Activated B cell treated with CpG ODN at 0.5 μM for 24 hours (primary cell): Measurements from ENCODE around the gene IGF1R. TPM values are rescaled to one million over a fixed set of nuclear protein-coding genes. Genes with fewer than 3 reads are reported as not detected.

Experiments
- ATAC-seq: fragments of 200-7000 bp; cut with Tn5 transposase; one replicate; pipeline ENCODE4 v1.10.0; 2021; ENCODE audit warnings: low read depth, mild to moderate bottlenecking, moderate library complexity
- CTCF ChIA-PET: fragments of 350-600 bp; sonication (Branson Sonifier 250); formaldehyde crosslinking; loops from one replicate; lab custom pipeline; 2021; ENCODE audit warnings: antibody characterized with exemption; lab: Charles Lee
- POLR2A ChIA-PET: fragments of 350-600 bp; sonication (Branson Sonifier 250); formaldehyde crosslinking; loops from one replicate; lab custom pipeline; 2021; ENCODE audit warnings: antibody characterized with exemption; lab: Charles Lee
- DNase-seq: peaks from one replicate; pipeline ENCODE4 v3.0.0; 2022
- H3K27ac Mint-ChIP-seq: one replicate; pipeline ENCODE4 v1.8.0; 2020; ENCODE audit warnings: mixed read lengths
- H3K27me3 Mint-ChIP-seq: one replicate; pipeline ENCODE4 v1.8.0; 2021; ENCODE audit warnings: mixed read lengths
- H3K36me3 Mint-ChIP-seq: one replicate; pipeline ENCODE4 v1.8.0; 2021; ENCODE audit warnings: low read depth, mixed read lengths
- H3K4me1 Mint-ChIP-seq: one replicate; pipeline ENCODE4 v1.8.0; 2021; ENCODE audit warnings: mixed read lengths
- H3K4me3 Mint-ChIP-seq: one replicate; pipeline ENCODE4 v1.8.0; 2020; ENCODE audit warnings: mild to moderate bottlenecking, mixed read lengths
- H3K9me3 Mint-ChIP-seq: one replicate; pipeline ENCODE4 v1.8.0; 2020; ENCODE audit warnings: mixed read lengths
- intact Hi-C: fragments of 100-400 bp; cut with micrococcal nuclease; formaldehyde crosslinking; loops from one replicate; pipeline ENCODE4 v1.15.1; 2024
- total RNA-seq: library from RNA; stranded (reverse); gene quantifications from 2 replicates; pipeline ENCODE4 v1.2.3, GENCODE V29; 2022
- TF ChIP-seq, protein P1 (sequence below): fragments of 200-600 bp; IDR thresholded peaks from one replicate; pipeline ENCODE4 v1.8.0; 2022; ENCODE audit warnings: antibody characterized with exemption, mild to moderate bottlenecking

The IGF1R gene
- total RNA-seq, 1 donor from 2014 or later: 6.7 TPM

GRCh38 chr15:98724048-98724447, 75.7 kb downstream of the IGF1R start:
- ATAC-seq (no peak), DNase-seq (no peak)
- Mint-ChIP-seq H3K36me3 (no peaks in the 10 kb centered on the region), H3K4me3 (no peak overlapping the region), H3K27ac (no peak overlapping the region), H3K27me3 (no peaks in the 10 kb centered on the region), H3K9me3 (no peaks in the 10 kb centered on the region), H3K4me1 (no peaks in the 10 kb centered on the region)
- CTCF ChIA-PET: no interaction called here
- POLR2A ChIA-PET: no interaction called here
- TF ChIP-seq, protein P1, sequence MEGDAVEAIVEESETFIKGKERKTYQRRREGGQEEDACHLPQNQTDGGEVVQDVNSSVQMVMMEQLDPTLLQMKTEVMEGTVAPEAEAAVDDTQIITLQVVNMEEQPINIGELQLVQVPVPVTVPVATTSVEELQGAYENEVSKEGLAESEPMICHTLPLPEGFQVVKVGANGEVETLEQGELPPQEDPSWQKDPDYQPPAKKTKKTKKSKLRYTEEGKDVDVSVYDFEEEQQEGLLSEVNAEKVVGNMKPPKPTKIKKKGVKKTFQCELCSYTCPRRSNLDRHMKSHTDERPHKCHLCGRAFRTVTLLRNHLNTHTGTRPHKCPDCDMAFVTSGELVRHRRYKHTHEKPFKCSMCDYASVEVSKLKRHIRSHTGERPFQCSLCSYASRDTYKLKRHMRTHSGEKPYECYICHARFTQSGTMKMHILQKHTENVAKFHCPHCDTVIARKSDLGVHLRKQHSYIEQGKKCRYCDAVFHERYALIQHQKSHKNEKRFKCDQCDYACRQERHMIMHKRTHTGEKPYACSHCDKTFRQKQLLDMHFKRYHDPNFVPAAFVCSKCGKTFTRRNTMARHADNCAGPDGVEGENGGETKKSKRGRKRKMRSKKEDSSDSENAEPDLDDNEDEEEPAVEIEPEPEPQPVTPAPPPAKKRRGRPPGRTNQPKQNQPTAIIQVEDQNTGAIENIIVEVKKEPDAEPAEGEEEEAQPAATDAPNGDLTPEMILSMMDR: no peak
- intact Hi-C loops: no loop called here

- intact Hi-C loops: no loop called here
- POLR2A ChIA-PET: no interaction called here
- Mint-ChIP-seq H3K27me3 (no peaks in the 10 kb centered on the region), H3K9me3 (no peaks in the 10 kb centered on the region), H3K27ac (no peak overlapping the region), H3K4me1 (no peaks in the 10 kb centered on the region), H3K4me3 (no peak overlapping the region), H3K36me3 (no peaks in the 10 kb centered on the region)
- DNase-seq (no peak), ATAC-seq (no peak)
- CTCF ChIA-PET: no interaction called here
- TF ChIP-seq, protein P1: no peak
These were observed 76.2 kb downstream of the IGF1R start for GRCh38 chr15:98724494-98724893.

DNA sequence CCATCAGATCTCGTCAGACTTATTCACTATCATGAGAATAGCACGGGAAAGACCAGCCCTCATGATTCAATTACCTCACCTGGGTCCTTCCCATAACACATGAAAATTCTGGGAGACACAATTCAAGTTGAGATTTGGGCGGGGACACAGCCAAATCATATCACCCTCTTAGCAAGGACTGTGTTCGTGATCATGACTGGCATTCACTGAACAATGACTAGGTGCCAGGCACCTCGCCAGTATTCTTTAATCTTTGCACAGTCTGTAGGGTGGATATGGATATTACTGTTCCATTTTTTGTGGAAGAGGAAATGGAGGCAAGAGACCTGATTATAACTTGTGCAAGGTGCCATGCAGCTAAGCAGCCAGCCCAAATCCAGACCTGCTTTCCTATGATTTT, 77.5 kb downstream of the IGF1R start:
- intact Hi-C loops: no loop called here
- Mint-ChIP-seq H3K9me3 (no peaks in the 10 kb centered on the region), H3K27me3 (no peaks in the 10 kb centered on the region), H3K36me3 (no peaks in the 10 kb centered on the region), H3K27ac (no peak overlapping the region), H3K4me3 (no peak overlapping the region), H3K4me1 (no peaks in the 10 kb centered on the region)
- CTCF ChIA-PET: no interaction called here
- DNase-seq (no peak), ATAC-seq (no peak)
- TF ChIP-seq, protein P1: no peak
- POLR2A ChIA-PET: no interaction called here

GRCh38 chr15:98727115-98728040, 79.0 kb downstream of the IGF1R start:
- intact Hi-C loops: no loop called here
- H3K4me1 Mint-ChIP-seq: no peaks in the 10 kb centered on the region
- POLR2A ChIA-PET: no interaction called here
- no peaks in the 10 kb centered on the region for H3K36me3 Mint-ChIP-seq
- no peak overlapping the region for H3K27ac Mint-ChIP-seq
- no peaks in the 10 kb centered on the region for H3K9me3 Mint-ChIP-seq
- CTCF ChIA-PET: no interaction called here
- no peak for DNase-seq
- ATAC-seq: no peak
- TF ChIP-seq, protein P1: no peak
- no peaks in the 10 kb centered on the region for H3K27me3 Mint-ChIP-seq
- H3K4me3 Mint-ChIP-seq: no peak overlapping the region

DNA sequence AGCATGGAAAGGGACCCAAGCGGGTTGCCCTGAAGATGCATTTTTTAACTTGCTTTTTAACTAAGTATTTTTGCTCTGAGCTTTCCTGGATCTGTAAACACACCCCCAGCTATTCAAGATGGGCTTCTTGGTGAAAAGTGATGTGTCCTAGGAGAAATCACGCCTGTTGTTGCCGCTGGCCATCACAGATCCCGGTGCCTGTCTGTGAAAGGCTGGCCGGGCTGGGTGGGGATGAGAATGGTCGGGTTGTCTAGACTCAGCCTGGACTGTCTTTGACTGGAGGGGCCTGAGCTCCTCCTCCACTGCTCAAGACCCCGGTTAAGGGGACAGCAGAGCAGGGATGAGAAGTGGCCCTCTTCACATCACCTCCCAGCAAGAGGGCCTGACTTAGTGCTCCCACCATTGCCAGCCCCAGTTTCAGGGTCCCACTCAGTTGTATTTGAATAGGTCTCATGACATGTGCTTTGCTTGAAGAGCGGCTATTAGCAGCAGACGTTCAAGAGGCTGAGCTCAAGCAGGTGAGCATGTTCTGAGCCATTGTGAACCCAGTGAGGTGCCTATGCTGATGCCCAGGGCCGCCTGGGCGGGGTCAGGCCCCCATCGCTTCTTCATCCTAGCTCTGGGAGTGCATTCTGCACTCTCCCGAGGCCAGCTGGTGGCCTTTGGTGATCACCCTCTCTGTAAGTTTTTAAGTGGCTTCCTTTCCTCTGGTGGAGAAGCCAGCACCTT, 79.9 kb downstream of the IGF1R start:
- Mint-ChIP-seq H3K4me3 (no peak overlapping the region), H3K27me3 (no peaks in the 10 kb centered on the region)
- POLR2A ChIA-PET: no interaction called here

More for the DNA sequence above, 79.9 kb downstream of the IGF1R start:
- intact Hi-C loops: no loop called here
- H3K27ac Mint-ChIP-seq: no peak overlapping the region
- H3K9me3 Mint-ChIP-seq: no peaks in the 10 kb centered on the region
- H3K4me1 Mint-ChIP-seq: no peaks in the 10 kb centered on the region
- TF ChIP-seq, protein P1: no peak
- DNase-seq: no peak
- no peak for ATAC-seq
- H3K36me3 Mint-ChIP-seq: no peaks in the 10 kb centered on the region
- CTCF ChIA-PET: no interaction called here
